Right ventricle myocardium superior (tissue), 1 donor: Measurements from ENCODE around the gene OLFM2. TPM values are rescaled to one million over a fixed set of nuclear protein-coding genes. Genes with fewer than 3 reads are reported as not detected.

ENCODE experiments used
- ATAC-seq: fragments of 200-7000 bp; cut with Tn5 transposase; one replicate; pipeline ENCODE4 v1.9.1; 2020; ENCODE audit warnings: mild to moderate bottlenecking; ENCODE audit not compliant: poor library complexity
- DNase-seq: peaks from one replicate; pipeline ENCODE4 v3.0.0-alpha.2; 2020
- intact Hi-C: fragments of 100-400 bp; cut with DNase I; formaldehyde crosslinking; loops from one replicate; pipeline ENCODE4 v1.11.2; 2022
- total RNA-seq: library from RNA; stranded (reverse); fragmentation: NEBNext Ultra II Directional; extraction: Animal tissue kit (Norgen Biotek cat#: 25700); gene quantifications from one replicate; pipeline ENCODE4 v1.2.1, GENCODE V29; 2021
- donor health status: DM: no; HTN: yes; CAD: no; lungs with severe emphysema.

OLFM2 gene
- total RNA-seq, 1 donor from 2014 or later = 2.2 TPM

DNA sequence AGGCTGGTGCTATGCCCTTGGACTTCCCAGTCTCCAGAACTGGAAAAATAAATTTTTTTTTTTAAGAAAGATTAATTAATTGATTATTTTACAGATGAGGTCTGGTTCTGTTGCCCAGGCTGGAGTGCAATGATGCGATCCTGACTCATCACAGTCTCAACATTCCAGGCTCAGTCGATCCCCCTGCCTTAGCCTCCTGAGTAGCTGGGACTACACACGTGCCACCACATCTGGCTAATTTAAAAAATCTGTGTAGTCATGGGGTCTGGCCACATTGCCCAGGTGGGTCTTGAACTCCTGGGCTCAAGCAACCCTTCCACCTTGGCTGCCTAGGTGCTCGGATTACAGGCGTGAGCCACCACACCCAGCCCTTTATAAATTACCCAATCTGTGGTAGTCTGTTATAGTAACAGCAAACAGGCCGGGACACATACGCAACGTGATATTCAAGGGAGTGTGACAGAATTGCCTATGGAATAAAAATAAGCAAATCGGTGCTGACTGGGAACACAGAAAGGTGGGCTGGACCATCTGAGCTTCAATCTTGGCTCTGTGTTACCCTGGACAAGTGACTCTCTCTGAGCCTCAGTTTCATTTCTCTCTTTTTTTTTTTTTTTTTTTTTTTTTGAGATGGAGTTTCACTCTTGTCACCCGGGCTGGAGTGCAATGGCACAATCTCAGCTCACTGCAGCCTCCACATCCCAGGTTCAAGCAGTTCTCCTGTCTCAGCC, 58.4 kb downstream of the OLFM2 start:
- DNase-seq (no peak), ATAC-seq (no peak)
- intact Hi-C loops = no loop called here

GRCh38 chr19:9875796-9876195, 60.5 kb downstream of the OLFM2 start:
- DNase-seq = no peak
- intact Hi-C loops = no loop called here
- no peak for ATAC-seq

DNA sequence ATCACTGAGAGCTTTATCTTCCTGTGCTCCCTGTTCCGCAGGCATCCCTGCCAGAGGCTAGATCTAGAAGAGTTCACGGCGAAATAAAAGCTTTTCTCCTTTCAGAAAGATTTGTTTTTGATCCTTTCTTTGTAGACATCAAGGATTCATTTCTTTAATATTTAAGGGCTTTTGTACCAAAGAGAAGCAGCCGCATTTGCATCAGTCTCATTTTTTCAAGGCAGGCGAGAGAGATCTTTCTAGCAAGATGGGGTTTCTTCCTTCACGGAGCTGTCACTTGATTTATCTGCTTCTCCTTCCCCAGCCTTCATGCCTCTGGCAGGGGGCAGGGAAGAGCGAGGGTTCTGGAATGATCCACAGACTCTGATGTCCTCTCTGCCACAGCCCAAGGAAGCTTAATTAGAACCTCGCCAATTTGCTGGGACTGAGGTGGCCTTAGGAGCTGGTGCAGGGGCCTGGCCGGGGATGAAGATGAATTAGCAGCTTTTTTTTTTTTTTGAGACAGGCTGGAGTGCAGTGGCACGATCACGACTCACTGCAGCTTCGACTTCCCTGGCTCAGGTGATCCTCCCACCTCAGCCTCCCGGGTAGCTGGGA, 61.2 kb downstream of the OLFM2 start:
- ATAC-seq (no peak), DNase-seq (no peak)
- intact Hi-C loops = no loop called here

DNA sequence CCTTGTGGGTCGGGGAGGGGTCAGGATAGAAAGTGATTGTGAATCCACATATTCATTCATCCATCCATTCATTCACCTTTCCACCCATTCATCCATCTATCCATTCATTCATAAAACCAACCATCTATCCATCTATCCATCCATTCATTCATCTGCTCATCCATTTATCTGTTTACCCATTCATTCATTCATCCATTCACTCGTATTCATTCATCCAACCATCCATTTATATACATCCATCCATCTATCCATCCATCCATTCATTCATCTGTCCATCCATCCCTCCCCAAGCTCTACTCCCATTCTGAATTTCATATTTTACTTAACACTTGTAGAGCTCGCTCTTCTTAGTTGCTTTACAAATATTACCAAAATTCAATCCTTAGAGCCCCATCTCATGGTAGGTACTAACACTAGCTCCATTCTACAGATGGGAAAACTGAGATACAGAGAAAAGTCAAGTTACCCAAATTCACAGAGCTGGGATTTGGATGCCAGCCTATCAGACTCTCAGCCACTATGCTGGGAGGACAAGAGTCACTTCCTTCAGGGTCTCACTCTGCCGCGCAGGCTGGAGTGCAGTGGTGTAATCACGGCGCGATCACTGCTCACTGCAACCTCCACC, 63.6 kb downstream of the OLFM2 start:
- DNase-seq (no peak), ATAC-seq (no peak)
- intact Hi-C loops = no loop called here

DNA sequence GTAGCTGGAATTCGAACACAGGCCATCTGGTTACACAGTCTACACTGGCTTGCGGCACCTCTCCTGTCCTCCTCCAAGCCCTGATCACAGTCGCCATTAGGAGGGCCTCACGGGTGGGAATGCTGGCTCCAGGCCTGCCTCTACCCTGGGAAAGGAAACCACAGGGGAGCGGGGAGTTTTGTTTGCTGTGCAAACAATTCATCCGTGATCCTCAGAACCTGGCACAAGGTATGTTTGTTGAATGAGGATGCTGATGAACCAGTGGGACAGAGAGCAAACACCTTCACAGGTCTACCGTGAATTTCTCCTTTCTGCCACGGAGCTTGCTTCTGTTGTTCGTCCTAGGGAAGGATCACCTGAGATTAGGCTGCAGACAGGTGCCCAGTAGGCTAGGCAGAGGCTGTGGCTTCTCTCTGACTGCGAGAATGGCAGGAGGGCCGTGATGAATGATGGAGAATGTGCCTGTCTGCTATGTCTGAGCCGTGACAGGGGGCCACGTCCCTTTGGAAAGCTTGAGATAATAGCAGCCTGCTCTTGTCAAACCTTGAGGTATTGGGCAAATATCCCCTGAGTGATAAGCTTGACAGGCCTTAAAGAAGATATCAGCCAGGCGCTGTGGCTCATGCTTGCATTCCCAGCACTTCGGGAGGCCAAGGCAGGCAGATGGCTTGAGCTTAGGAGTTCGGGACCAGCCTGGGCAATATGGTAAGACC, 64.5 kb downstream of the OLFM2 start:
- DNase-seq (no peak), ATAC-seq (no peak)
- intact Hi-C loops = no loop called here

DNA sequence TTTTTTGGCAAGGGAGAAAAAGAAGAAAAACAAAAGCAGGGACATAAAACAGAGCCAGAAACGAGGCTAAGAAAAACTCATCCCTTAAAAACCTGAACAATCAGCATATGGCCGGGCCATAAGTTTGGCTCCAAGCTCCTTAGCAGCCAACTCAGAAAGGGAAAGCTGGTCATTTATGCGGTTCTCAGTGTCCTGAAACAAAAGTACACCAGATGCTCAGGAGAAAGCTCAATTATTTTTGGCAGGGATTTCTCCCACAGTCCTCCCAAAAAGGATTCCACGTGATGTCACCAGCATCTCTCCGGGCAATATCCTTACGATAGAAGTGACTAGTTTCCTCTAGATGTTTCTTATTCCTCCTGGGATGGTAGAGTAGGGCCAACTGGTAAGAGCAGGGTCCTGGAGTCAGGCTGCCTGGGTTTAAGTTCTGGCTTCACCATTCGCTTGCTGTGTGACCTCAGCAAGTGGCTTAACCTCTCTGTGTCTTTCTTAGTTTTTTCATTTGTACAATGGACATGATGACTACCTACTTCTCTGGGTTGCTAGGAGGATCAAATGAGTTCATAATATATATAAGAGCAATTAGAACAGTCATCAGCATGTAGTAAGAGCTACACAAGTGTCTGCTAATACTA, 67.2 kb downstream of the OLFM2 start:
- intact Hi-C loops = no loop called here
- ATAC-seq (no peak), DNase-seq (no peak)

DNA sequence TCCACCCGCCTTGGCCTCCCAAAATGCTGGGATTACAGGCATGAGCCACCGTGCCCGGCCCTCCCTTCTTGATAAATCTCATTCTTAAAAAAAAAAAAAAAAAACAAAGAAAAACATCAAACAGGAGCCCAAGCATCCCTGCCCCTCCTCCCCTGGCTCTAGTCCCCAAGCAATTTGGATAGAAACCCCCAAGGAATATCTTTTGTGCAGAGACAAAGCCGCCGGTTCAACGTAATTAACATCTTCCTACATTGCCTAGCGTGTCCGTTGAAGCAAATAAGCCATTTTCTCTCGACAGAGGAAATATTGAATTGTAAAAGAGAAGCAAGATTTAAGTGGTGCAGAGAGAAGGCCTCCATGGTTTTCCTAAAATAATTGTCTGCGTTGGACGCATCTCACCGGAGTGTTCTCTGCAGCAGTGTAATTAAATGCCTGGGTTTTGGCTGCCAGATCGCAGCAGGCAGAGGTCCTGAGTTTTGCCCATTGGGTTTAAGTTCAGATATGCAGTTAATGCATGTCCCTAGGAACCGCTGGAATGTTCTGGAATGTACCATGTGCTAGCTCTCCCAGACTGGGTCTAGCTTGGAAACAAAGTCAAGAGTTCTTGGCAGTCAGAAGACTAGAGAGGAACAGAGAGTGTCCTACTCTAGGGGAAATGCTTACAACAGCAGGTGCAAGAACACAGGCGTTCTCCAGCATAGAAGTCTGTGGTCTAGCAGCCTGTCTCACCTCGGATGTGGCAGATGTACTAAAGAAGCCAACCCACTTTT, 70.4 kb downstream of the OLFM2 start:
- ATAC-seq = no peak
- no peak for DNase-seq
- intact Hi-C loops = no loop called here

GRCh38 chr19:9863759-9864158, 72.6 kb downstream of the OLFM2 start:
- ATAC-seq (no peak), DNase-seq (no peak)
- intact Hi-C loops = no loop called here

- intact Hi-C loops = no loop called here
- no peak for ATAC-seq
- no peak for DNase-seq
Observed at GRCh38 chr19:9862938-9863337, 73.4 kb downstream of the OLFM2 start.

DNA sequence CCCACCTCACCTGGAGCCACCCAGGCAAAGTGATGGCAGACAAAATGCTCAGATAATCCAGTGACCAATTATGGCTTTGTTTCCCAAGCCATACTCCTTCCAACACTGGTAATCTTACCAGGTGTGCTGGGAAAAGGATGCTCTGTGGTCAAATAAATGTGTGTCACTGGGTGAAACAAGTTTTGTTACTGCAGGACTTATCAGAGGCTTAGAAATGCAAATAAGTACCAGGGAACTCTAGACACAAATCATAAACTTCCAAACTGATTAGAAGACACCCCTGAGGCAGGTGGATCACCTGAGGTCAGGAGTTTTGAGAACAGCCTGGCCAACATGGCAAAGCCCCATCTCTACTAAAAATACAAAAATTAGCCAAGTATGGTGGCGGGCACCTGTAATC, 74.8 kb downstream of the OLFM2 start:
- no peak for DNase-seq
- intact Hi-C loops = no loop called here
- no peak for ATAC-seq

GRCh38 chr19:9860407-9860806, 75.9 kb downstream of the OLFM2 start:
- no peak for DNase-seq
- no peak for ATAC-seq
- intact Hi-C loops = no loop called here

DNA sequence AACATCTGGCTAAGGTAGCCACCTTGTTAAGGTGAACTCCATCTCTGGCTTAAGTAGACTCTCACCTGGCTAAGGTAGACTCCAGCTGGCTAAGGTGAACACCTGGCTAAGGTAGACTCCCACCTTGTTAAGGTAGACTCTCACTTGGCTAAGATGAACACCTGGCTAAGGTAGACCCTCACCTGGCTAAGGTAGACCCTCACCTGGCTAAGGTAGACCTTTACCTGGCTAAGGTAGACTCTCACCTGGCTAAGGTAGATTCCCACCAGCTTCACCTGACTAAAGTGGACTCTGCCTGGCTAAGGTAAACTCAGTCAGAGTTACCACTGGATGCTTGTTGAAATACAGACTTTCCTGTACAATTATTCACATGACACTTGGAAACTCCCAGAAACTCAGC, 77.5 kb downstream of the OLFM2 start:
- intact Hi-C loops = no loop called here
- ATAC-seq = no peak

DNA sequence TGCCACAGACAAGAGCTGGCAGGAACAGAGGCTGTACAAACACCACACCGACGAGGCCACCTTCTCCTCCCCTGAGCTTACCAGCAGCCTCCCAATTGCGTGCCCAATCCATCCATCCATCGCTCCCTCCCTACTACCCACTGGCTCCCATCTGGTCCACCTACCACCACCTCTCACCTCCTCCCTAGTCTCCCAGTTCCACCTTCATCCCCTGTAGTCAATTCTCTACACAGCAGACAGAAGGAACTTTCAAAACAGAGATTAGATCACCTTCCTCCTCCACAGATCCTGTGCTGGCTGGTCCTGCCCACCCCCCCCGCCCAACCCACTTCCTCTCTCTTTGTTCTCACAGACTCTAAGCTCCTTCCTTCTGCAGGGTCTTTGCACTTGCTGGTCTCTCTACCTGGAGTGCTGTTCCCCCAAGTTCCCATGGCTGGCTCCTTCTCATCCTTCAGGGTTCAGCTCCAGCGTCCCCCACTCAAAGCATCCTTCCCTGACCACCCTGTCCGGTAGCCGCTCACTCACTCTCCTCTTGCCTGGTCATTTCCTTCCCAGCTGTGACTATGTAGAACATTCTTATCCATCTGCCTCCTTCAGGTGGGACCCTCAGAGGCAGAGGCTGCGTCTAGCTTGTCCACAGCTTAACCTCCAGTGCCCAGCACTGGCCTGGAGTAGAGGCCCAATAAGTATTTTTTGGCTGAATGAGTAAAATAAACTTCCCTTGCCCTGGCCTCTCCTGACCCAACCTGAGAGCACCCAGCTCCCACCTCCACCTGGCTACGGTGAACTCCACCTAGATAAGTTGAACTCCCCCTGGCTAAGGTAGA, 78.2 kb downstream of the OLFM2 start:
- intact Hi-C loops = no loop called here
- peak; percentile 19 for DNase-seq
- ATAC-seq = no peak

More for the DNA sequence above, 77.5 kb downstream of the OLFM2 start:
- no peak for DNase-seq

DNA sequence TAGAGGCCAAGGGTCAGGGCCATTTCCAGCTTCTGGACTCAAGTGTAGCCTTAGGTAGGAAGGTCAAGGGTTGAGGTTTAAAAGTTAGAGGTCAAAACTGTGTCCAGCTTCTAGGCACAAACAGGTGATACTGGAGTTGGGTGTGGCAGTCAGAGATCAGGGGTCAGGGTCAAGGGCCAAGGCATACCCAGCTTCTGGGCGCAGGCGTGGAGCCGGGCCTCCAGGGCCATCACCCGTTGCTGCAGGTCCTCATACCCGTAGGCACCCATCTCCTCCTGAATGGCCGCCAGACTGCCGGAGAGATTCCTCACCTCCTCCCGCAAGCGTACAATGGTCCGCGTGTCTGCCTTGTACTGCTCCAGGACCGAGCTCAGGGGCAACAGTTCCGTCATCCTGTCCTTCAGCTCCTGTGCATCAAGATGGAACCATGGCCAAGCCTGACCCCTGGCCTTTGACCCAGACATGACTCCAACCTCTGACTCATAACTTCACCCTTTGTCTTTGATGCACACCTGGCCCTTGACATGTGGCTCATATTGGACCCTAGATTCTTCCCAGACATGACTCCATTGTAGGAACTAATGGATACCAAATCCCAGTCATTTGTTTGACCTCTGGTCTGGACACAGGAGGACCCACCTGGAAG, 79.1 kb downstream of the OLFM2 start:
- ATAC-seq (no peak), DNase-seq (peak; percentile 38)
- intact Hi-C loops = no loop called here

DNA sequence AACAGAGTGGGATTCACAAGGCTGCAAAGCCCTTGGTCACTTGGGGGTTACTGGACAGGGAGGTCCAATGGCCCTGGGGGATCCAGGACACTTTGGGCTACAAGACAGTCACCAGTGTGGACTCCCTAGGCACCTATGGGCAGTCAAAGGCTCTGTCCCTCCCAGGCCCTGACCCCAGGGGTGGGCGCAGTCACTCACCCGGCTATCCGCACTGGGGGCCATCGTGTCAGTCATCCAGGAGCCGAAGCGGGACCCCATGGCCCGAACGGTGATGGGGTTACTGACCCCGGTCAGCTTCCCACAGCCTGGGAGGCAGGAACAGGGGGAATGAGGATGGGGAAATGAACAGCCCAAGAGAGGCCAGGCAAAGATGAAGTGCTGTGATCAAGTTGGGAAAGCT, 79.7 kb downstream of the OLFM2 start:
- no peak for ATAC-seq
- DNase-seq = peak; percentile 13
- intact Hi-C loops = no loop called here

DNA sequence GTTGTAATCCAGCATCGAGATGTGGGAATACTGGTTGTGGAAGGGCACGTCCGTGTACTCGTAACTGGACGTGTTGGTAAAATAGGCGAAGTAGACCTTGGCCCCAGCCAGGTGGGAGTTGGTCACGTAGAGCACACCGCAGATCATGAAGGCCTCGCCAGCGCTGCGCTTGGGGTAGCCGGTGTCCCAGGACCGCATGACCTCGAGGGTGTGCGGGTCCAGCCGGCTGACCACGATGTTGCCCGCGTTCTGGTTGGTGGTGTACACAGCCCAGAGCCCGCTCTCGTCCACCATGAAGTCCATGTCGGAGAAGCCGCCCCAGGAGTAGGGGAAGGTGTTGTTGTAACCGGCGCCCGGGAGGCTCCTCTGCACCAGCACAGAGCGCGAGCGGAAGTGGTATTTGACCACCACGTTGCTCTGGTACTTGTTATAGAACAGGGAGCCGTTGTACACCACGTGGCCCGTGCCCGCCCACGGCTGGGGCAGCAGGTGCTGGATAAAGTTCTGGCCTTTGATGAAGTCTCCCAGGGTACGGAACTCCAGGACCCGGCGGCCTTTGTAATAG, 82.0 kb downstream of the OLFM2 start:
- ATAC-seq (no peak), DNase-seq (peak; percentile 33)
- intact Hi-C loops = no loop called here
